GM19193 (cell line): Measurements from ENCODE around the gene ATG5.

Source experiments
- POLR2A ChIP-seq: IDR thresholded peaks from 4 replicates; pipeline ENCODE4 v1.6.1; 2011; ENCODE audit not compliant: insufficient read depth, insufficient read length; ENCODE audit errors: extremely low read depth

Gene ATG5

GRCh38 chr6:106249658-106250057 lies 75.9 kb downstream of the ATG5 start:
- TF ChIP-seq POLR2A: no peak

- TF ChIP-seq POLR2A: no peak
Measured at GRCh38 chr6:106247733-106248132, 77.8 kb downstream of the ATG5 start.

GRCh38 chr6:106247293-106247692 lies 78.3 kb downstream of the ATG5 start:
- TF ChIP-seq POLR2A: no peak

- TF ChIP-seq POLR2A: no peak
Measured at GRCh38 chr6:106244931-106245330, 80.6 kb downstream of the ATG5 start.

- TF ChIP-seq POLR2A: no peak
Measured at GRCh38 chr6:106244521-106244920, 81.0 kb downstream of the ATG5 start.

GRCh38 chr6:106243261-106243660 lies 82.3 kb downstream of the ATG5 start:
- no peak for TF ChIP-seq POLR2A

GRCh38 chr6:106241498-106241897 lies 84.1 kb downstream of the ATG5 start:
- TF ChIP-seq POLR2A: no peak

- no peak for TF ChIP-seq POLR2A
Measured at GRCh38 chr6:106237286-106237685, 88.3 kb downstream of the ATG5 start.

- no peak for TF ChIP-seq POLR2A
Measured at GRCh38 chr6:106227612-106228507, 97.7 kb downstream of the ATG5 start.

- no peak for TF ChIP-seq POLR2A
Measured at GRCh38 chr6:106226676-106227075, 98.9 kb downstream of the ATG5 start.

- no peak for TF ChIP-seq POLR2A
Measured at GRCh38 chr6:106225581-106225980, 100.0 kb downstream of the ATG5 start.

- TF ChIP-seq POLR2A: no peak
Measured at GRCh38 chr6:106223300-106223930, 102.1 kb downstream of the ATG5 start.

GRCh38 chr6:106220485-106220884 lies 105.1 kb downstream of the ATG5 start:
- TF ChIP-seq POLR2A: no peak

- TF ChIP-seq POLR2A: no peak
Measured at GRCh38 chr6:106216527-106216926, 109.0 kb downstream of the ATG5 start.

GRCh38 chr6:106215608-106216007 lies 110.0 kb downstream of the ATG5 start:
- no peak for TF ChIP-seq POLR2A

- no peak for TF ChIP-seq POLR2A
Measured at GRCh38 chr6:106214531-106214930, 111.0 kb downstream of the ATG5 start.
